Endothelial cell of umbilical vein (primary cell): ENCODE results near the gene CXXC5. TPM values are rescaled to one million over a fixed set of nuclear protein-coding genes. Genes with fewer than 3 reads are reported as not detected.

Experiments used
- BruUV-seq: library from RNA; stranded (reverse); fragments of 400-500 nt; replicated peaks from 2 replicates; lab custom pipeline; 2021; lab: Mats Ljungman, UMichigan
- CTCF ChIA-PET: fragments of 300-600, 350-600 bp; sonication (Branson Sonifier 250); formaldehyde crosslinking; loops from one replicate; lab custom pipeline; 2021; ENCODE audit warnings: antibody characterized with exemption, inconsistent platforms; lab: Charles Lee
- POLR2A ChIA-PET: fragments of 300-600, 350-600 bp; sonication (Branson Sonifier 250); formaldehyde crosslinking; loops from one replicate; lab custom pipeline; 2021; ENCODE audit warnings: antibody characterized with exemption, inconsistent platforms; lab: Charles Lee
- DNase-seq: peaks from one replicate; pipeline ENCODE4 v3.0.0-alpha.2; 2011; ENCODE audit warnings: low read depth, low spot score
- FAIRE-seq: peaks from 2 replicates; lab custom pipeline; 2011; peaks lifted over from hg19 to GRCh38; lab: Jason Lieb, UNC
- H2AFZ ChIP-seq: 2 replicates; pipeline ENCODE4 v1.6.0; 2012; ENCODE audit warnings: low read depth, low read length, control low read depth, inconsistent platforms
- H3K27ac ChIP-seq: 2 replicates; pipeline ENCODE4 v1.5.1; 2011; ENCODE audit warnings: low read depth, mild to moderate bottlenecking, control low read depth, low read length, moderate library complexity; ENCODE audit not compliant: insufficient read depth
- H3K27me3 ChIP-seq, 2 experiments: 2 replicates each; pipeline versions ENCODE4 v1.6.0 to v1.6.1; 2011; ENCODE audit warnings: low read length in 2 of 2, mixed read lengths in 1 of 2; ENCODE audit not compliant: control insufficient read depth in 2 of 2, insufficient read depth in 2 of 2
- H3K36me3 ChIP-seq, 2 experiments: 2 replicates in 1 of 2; 3 replicates in 1 of 2; pipeline ENCODE4 v1.5.1; 2011; ENCODE audit warnings: low read length in 2 of 2, mild to moderate bottlenecking in 1 of 2, moderate library complexity in 1 of 2; ENCODE audit not compliant: control insufficient read depth in 2 of 2, insufficient read depth in 2 of 2; ENCODE audit errors: extremely low read depth in 1 of 2
- H3K4me1 ChIP-seq: 3 replicates; pipeline ENCODE4 v1.5.1; 2011; ENCODE audit warnings: mild to moderate bottlenecking, low read length; ENCODE audit not compliant: control insufficient read depth, insufficient read depth; ENCODE audit errors: extremely low read depth
- H3K4me2 ChIP-seq: 2 replicates; pipeline ENCODE4 v1.6.1; 2011; ENCODE audit warnings: low read length, control low read depth, mixed read lengths; ENCODE audit not compliant: insufficient read depth
- H3K4me3 ChIP-seq, 3 experiments: fragments of 200-600 bp in 1 of 3; sonication (generic), shearing (Covaris generic) in 1 of 3; replicated peaks in 1 of 3; 2 replicates each; pipeline ENCODE4 v1.5.1; 2011 to 2016; ENCODE audit warnings: control low read depth in 3 of 3, low read length in 3 of 3, mild to moderate bottlenecking in 2 of 3, inconsistent platforms in 1 of 3, low read depth in 1 of 3, moderate library complexity in 1 of 3; ENCODE audit not compliant: insufficient read depth in 1 of 3
- H3K79me2 ChIP-seq: 2 replicates; pipeline ENCODE4 v1.6.0; 2012; ENCODE audit warnings: low read length, inconsistent platforms; ENCODE audit not compliant: control insufficient read depth, insufficient read depth
- H3K9ac ChIP-seq: replicated peaks from 2 replicates; pipeline ENCODE3; 2011; ENCODE audit warnings: low read length, control low read depth; ENCODE audit not compliant: insufficient read depth; ENCODE audit errors: extremely low read depth
- H3K9me1 ChIP-seq: replicated peaks from 3 replicates; pipeline ENCODE4 v1.6.0; 2011; ENCODE audit warnings: mild to moderate bottlenecking, low read length; ENCODE audit not compliant: control insufficient read depth, insufficient read depth; ENCODE audit errors: extremely low read depth
- H3K9me3 ChIP-seq: replicated peaks from 2 replicates; pipeline ENCODE4 v1.5.1; 2012; ENCODE audit warnings: low read length, inconsistent platforms; ENCODE audit not compliant: control insufficient read depth, insufficient read depth
- H4K20me1 ChIP-seq: replicated peaks from 2 replicates; pipeline ENCODE3; 2011; ENCODE audit warnings: mild to moderate bottlenecking, low read length; ENCODE audit not compliant: control insufficient read depth, insufficient read depth; ENCODE audit errors: extremely low read depth
- EZH2 ChIP-seq: IDR thresholded peaks from 2 replicates; pipeline ENCODE4 v1.6.1; 2012; ENCODE audit warnings: borderline replicate concordance, low read depth, mild to moderate bottlenecking, moderate library complexity, low read length, inconsistent platforms; ENCODE audit not compliant: severe bottlenecking
- FOS ChIP-seq: IDR thresholded peaks from 2 replicates; pipeline ENCODE4 v1.6.1; 2011; ENCODE audit warnings: mild to moderate bottlenecking, low read length, moderate library complexity, borderline replicate concordance; ENCODE audit not compliant: insufficient read depth
- GATA2 ChIP-seq: IDR thresholded peaks from 2 replicates; pipeline ENCODE4 v1.7.0; 2011; ENCODE audit warnings: low read depth, mild to moderate bottlenecking, moderate library complexity, mixed read lengths, low read length; ENCODE audit not compliant: insufficient read length, insufficient read depth
- JUN ChIP-seq: IDR thresholded peaks from 2 replicates; pipeline ENCODE4 v1.6.1; 2011; ENCODE audit warnings: borderline replicate concordance, low read depth; ENCODE audit not compliant: insufficient read length, insufficient read depth
- POLR2A ChIP-seq: IDR thresholded peaks from 2 replicates; pipeline ENCODE4 v1.6.1; 2012; ENCODE audit warnings: low read depth, mild to moderate bottlenecking, control low read depth, low read length
- dilution Hi-C: fragments of 300-500 bp; cut with MboI; formaldehyde crosslinking; loops from one replicate; pipeline ENCODE4 v1.15.0; 2019; ENCODE audit warnings: low sequenced_read_pairs; ENCODE audit not compliant: extremely low pct_ligation_motif_present
- intact Hi-C: fragments of 100-400 bp; cut with micrococcal nuclease; formaldehyde crosslinking; loops from one replicate; pipeline ENCODE4 v1.10.0; 2022
- polyA plus RNA-seq, 4 experiments: library from polyadenylated mRNA; depleted of rRNA in 3 of 4; stranded (reverse) in 3 of 4; unstranded in 1 of 4; fragments of >200 nt; gene quantifications; 2 replicates each; pipeline versions ENCODE4 v1.2.1 to v1.2.3, GENCODE V29; 2011 to 2012; ENCODE audit warnings: missing spikeins in 1 of 4
- total RNA-seq: library from RNA; stranded (reverse); gene quantifications from 2 replicates; pipeline ENCODE4 v1.2.3, GENCODE V29; 2021
- TF ChIP-seq, protein P1 (sequence below), 2 donors: IDR thresholded peaks; 1 replicate in 1 of 2; 2 replicates in 1 of 2; pipeline ENCODE4 v1.5.1; 2011; ENCODE audit warnings: low read length in 2 of 2, mild to moderate bottlenecking in 2 of 2, moderate library complexity in 2 of 2, control low read depth in 1 of 2, inconsistent platforms in 1 of 2, low read depth in 1 of 2; ENCODE audit not compliant: insufficient read depth in 1 of 2; ENCODE audit errors: extremely low read depth in 1 of 2

Gene CXXC5
- total and polyA plus RNA-seq, 2 donors (not counting 3 experiments of a cell fraction or from before 2014, with no cell fraction given) = 2.7 to 5.5 TPM

DNA sequence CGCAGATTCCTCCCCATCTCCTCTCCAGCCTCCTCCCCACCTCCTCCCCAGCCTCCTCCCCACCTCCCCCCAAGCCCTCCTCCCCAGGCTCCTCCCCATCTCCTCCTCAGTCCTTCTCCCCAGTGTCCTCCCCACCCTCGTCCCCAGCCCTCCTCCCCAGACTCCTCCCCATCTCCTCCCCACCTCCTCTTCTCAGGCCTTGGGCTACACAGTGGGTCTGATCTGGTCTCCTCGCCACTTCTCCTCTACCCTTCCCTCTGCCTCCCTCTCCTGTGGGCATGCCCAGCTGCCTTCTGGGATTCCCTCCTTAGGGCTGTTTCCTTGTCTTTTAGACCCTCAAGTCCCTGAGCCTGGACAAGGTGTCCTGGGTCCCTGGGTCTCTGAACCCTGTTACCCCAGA, 28.3 kb downstream of the CXXC5 start:
- H3K4me2 ChIP-seq = no peak overlapping the region
- dilution Hi-C loops (no loop called here), intact Hi-C loops (no loop called here)
- no peaks in the 10 kb centered on the region for H3K27me3 ChIP-seq
- ChIA-PET CTCF (interaction anchor here (0.9 to 2.5 kb wide), 3 partner anchors 9 to 28 kb away, joined by 5 to 13 read pairs (median 8); partner anchors contain the start of gene CXXC5), POLR2A (no interaction called here)
- no peak overlapping the region for H3K9ac ChIP-seq
- H3K79me2 ChIP-seq = no peaks in the 10 kb centered on the region
- no peak for DNase-seq
- H3K9me1 ChIP-seq = no peaks in the 10 kb centered on the region
- FAIRE-seq = no peak
- peaks cover 4% of the 10 kb centered on the region for H3K4me1 ChIP-seq
- peaks cover 0 to 3% of the 10 kb centered on the region in 2 experiments for H3K36me3 ChIP-seq
- no peak overlapping the region for H3K4me3 ChIP-seq
- H4K20me1 ChIP-seq = no peaks in the 10 kb centered on the region
- H3K9me3 ChIP-seq = no peaks in the 10 kb centered on the region
- H2AFZ ChIP-seq = no peak overlapping the region
- no peak overlapping the region for H3K27ac ChIP-seq
- no peak for TF ChIP-seq EZH2
- no peak for TF ChIP-seq JUN
- TF ChIP-seq, protein P1, sequence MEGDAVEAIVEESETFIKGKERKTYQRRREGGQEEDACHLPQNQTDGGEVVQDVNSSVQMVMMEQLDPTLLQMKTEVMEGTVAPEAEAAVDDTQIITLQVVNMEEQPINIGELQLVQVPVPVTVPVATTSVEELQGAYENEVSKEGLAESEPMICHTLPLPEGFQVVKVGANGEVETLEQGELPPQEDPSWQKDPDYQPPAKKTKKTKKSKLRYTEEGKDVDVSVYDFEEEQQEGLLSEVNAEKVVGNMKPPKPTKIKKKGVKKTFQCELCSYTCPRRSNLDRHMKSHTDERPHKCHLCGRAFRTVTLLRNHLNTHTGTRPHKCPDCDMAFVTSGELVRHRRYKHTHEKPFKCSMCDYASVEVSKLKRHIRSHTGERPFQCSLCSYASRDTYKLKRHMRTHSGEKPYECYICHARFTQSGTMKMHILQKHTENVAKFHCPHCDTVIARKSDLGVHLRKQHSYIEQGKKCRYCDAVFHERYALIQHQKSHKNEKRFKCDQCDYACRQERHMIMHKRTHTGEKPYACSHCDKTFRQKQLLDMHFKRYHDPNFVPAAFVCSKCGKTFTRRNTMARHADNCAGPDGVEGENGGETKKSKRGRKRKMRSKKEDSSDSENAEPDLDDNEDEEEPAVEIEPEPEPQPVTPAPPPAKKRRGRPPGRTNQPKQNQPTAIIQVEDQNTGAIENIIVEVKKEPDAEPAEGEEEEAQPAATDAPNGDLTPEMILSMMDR (IDR thresholded peaks at IDR 0.05; ENCODE audit: extremely low read depth in 1 of 2, insufficient read depth in 1 of 2, low read depth in 1 of 2, low read length in 2 of 2) = no peak
- no peak for TF ChIP-seq FOS
- TF ChIP-seq GATA2 = no peak
- TF ChIP-seq POLR2A = no peak
- no TSS peak for BruUV-seq
